ENCODE data around the gene PPP1R26. TPM values are rescaled to one million over a fixed set of nuclear protein-coding genes. Genes with fewer than 3 reads are reported as not detected.
"Not testable (repeated sequence)": the region's sequence is repeated elsewhere in the genome, so short reads cannot be mapped to it uniquely, and the experiment has no call there.

Gene PPP1R26, protein sequence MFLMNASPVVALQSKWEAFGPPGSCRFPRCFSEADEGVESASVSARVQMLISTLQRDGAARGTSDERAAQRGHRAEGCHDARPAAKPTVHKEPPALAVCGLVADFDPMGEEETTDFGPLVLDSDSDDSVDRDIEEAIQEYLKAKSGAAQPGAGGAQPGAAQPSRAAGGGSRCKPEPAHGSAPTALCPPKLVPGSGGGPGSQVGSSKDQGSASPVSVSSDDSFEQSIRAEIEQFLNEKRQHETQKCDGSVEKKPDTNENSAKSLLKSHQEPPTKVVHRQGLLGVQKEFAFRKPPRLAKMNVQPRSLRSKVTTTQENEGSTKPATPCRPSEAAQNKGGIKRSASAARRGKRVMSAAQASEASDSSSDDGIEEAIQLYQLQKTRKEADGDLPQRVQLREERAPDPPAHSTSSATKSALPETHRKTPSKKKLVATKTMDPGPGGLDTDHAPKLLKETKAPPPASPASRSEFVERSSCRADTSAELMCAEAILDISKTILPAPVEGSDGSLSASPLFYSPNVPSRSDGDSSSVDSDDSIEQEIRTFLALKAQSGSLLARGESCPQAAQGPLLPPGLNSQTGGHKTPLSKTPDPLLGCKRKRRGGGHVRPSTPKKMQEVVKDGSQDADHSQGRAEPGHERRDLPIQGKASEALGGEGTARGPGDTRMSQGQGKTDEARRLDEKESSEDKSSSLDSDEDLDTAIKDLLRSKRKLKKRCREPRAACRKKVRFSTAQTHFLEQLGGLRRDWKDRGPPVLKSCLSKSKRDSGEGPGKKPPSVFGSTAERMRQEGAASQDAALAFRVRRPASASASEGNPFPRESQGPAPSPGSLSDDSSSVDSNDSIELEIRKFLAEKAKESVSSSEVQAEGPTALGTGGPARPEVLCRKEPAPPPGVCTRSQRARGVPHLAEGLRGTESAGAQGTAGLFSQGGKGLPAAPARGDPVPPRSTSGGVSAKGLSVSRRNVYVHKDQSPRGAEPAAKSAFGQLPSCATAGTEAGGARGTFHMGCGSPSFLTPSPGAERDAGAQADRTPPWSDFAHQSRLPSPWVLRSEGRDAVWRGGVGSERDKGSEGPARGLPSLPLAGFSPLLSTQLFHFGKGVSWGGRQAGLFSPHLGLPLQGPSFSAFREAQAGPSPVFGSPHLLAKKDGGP (N-terminal part only)
- 10 to 100 TPM in 7 of 12 donors, 1 to 10 TPM in 4, not detected in 1; 9.2 to 15.6 (median 10.6) TPM for polyA plus RNA-seq (ENCODE audit: insufficient read length in 12 of 12)
- long read RNA-seq, donor 1, full-length matches to known transcripts: 21 of 27 reads
- long read RNA-seq, donor 1, partial matches to known transcripts: 6 of 27 reads
- long read RNA-seq, donor 1, other reads (novel, unspliced or antisense): 0 of 27 reads
- long read RNA-seq, donor 2, full-length matches to known transcripts: 11 of 11 reads
- long read RNA-seq, donor 2, partial matches to known transcripts: 0 of 11 reads
- long read RNA-seq, donor 2, other reads (novel, unspliced or antisense): 0 of 11 reads
- long read RNA-seq, donor 3, full-length matches to known transcripts: 5 of 5 reads
- long read RNA-seq, donor 3, partial matches to known transcripts: 0 of 5 reads
- long read RNA-seq, donor 3, other reads (novel, unspliced or antisense): 0 of 5 reads
- long read RNA-seq, donor 4, full-length matches to known transcripts: 1 of 1 reads
- long read RNA-seq, donor 4, partial matches to known transcripts: 0 of 1 reads
- long read RNA-seq, donor 4, other reads (novel, unspliced or antisense): 0 of 1 reads
- long read RNA-seq, donor 5: 0 reads
- long read RNA-seq, donor 6, full-length matches to known transcripts: 6 of 6 reads
- long read RNA-seq, donor 6, partial matches to known transcripts: 0 of 6 reads
- long read RNA-seq, donor 6, other reads (novel, unspliced or antisense): 0 of 6 reads
- long read RNA-seq, donor 7, full-length matches to known transcripts: 3 of 3 reads
- long read RNA-seq, donor 7, partial matches to known transcripts: 0 of 3 reads
- long read RNA-seq, donor 7, other reads (novel, unspliced or antisense): 0 of 3 reads
- long read RNA-seq, donor 8, full-length matches to known transcripts: 16 of 16 reads
- long read RNA-seq, donor 8, partial matches to known transcripts: 0 of 16 reads
- long read RNA-seq, donor 8, other reads (novel, unspliced or antisense): 0 of 16 reads
- long read RNA-seq, donor 9, full-length matches to known transcripts: 2 of 2 reads
- long read RNA-seq, donor 9, partial matches to known transcripts: 0 of 2 reads
- long read RNA-seq, donor 9, other reads (novel, unspliced or antisense): 0 of 2 reads
- long read RNA-seq, donor 10, full-length matches to known transcripts: 5 of 5 reads
- long read RNA-seq, donor 10, partial matches to known transcripts: 0 of 5 reads
- long read RNA-seq, donor 10, other reads (novel, unspliced or antisense): 0 of 5 reads
- long read RNA-seq, donor 11, full-length matches to known transcripts: 9 of 9 reads
- long read RNA-seq, donor 11, partial matches to known transcripts: 0 of 9 reads
- long read RNA-seq, donor 11, other reads (novel, unspliced or antisense): 0 of 9 reads

GRCh38 chr9:135479469-135480052, at the start of gene PPP1R26:
TSS of gene PPP1R26 (plus strand) at chr9:135479782. CDS start at chr9:135484511, 4,729 bp downstream.
- no peak for DNase-seq

DNA sequence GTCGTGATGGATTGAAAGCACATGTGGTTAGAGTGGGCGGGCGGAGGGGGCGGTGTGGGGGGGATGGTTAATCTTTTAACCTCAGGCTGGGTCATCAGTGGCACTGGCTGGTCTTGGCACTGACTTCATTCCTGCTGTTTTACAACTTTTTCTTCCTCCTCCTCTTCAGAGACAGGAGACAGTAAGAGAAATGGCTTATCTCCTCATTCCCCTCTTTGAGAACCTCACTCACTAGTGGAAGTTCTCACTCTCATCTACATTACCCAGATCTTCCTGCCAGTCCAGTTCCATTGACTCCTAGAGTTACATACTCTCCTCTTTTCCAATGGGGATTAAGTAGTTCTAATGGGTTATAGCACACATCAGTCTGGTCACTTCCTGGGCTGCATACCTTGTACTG, 42.3 kb upstream of the PPP1R26 start:
- DNase-seq: no peak

GRCh38 chr9:135437696-135438095, 41.9 kb upstream of the PPP1R26 start:
- DNase-seq: not testable (repeated sequence)

DNA sequence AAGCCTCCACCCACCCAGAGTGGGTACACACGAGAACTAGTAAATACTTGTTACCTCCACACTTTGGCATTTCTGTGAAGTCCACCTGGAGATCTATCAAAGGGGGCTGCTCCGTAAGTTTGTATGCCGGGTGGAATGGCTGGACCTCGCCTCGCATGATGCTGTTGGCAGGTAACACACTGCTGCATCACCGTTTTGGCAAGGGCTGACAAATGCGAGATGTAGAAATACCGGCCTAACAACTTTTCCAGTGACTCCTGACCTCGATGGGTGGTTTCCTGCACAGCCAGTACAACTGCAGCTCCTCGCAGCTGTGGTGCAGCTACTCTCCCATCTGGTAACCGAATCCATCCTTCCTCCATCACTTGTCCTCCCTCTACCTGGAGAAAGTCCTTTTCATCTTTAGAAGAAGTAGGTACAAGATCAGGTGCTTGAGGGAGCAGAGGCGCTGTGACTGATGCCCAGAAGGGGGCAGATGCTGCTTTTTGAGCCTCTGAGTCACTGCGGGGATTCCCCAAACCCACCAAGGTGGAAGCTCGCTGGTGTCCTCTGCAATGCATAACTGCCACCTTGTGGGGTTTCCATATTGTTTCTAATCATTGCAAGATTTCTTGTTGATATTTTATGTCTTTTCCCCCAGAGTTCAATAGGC, 40.9 kb upstream of the PPP1R26 start:
- not testable (repeated sequence) for DNase-seq

- DNase-seq: not testable (repeated sequence)
These were observed 40.1 kb upstream of the PPP1R26 start for GRCh38 chr9:135439514-135439913.

DNA sequence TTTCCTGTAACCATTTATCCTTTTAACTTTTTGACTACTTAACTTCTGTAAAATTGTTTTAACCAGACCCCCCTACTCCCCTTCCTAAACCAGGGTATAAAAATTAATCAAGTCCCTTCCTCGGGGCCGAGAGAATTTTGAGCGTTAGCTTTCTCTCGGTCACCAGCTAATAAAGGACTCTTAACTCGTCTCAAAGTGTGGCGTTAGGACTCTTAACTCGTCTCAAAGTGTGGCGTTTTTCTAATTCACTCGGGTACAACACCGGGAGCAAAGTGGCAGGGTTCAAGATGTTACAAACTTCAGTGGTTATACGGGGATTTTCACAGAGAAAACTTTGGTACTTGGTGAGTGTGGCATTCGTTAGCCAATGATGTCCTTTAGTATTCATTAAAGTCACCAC, 39.7 kb upstream of the PPP1R26 start:
- DNase-seq: no peak

GRCh38 chr9:135440620-135441019, 39.0 kb upstream of the PPP1R26 start:
- no peak for DNase-seq

DNA sequence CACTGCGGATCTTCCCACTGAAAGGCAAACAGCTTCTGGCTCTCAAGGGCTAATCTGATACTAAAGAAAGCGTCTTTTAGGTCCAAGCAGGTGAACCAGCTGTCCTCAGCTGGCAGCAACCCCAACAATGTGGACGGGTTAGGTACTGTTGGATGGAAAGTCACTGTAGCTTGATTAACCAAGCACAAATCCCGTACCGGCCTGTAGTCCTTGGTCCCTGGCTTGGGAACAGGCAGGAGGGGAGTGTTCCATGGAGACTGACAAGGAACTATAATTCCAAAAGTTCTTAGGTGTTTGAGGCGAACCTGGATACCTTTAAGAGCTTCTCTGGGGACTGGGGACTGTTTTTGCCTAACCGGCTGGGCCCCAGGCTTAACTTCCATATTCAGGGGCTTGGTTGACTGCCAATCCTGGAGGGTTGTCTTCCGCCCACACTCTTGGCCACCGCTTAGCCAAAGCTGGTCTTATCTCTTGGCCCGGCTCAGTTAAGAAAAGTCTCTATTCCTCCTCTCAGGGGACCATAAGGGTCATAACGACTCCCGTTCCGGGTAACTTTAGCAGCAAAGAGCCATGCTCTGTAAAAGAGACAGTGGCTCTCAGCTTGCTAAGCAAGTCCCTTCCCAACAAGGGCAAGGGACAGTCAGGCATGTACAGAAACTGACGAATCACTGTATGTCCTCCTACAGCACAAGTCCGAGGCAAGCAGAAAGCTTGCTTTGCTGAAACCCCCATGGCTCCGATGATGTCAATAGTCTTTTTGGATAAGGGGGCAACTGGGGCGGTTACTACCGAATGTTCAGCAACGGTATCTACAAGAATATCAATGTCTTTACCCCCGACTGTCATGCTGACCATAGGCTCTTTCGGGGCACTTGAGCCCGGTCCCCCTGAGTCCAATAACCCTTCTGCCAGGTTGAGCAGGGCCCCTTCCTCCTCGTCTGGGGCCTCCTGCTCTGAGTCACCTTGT, 38.2 kb upstream of the PPP1R26 start:
- not testable (repeated sequence) for DNase-seq

- DNase-seq: no peak
These were observed 37.5 kb upstream of the PPP1R26 start for GRCh38 chr9:135442075-135442474.

DNA sequence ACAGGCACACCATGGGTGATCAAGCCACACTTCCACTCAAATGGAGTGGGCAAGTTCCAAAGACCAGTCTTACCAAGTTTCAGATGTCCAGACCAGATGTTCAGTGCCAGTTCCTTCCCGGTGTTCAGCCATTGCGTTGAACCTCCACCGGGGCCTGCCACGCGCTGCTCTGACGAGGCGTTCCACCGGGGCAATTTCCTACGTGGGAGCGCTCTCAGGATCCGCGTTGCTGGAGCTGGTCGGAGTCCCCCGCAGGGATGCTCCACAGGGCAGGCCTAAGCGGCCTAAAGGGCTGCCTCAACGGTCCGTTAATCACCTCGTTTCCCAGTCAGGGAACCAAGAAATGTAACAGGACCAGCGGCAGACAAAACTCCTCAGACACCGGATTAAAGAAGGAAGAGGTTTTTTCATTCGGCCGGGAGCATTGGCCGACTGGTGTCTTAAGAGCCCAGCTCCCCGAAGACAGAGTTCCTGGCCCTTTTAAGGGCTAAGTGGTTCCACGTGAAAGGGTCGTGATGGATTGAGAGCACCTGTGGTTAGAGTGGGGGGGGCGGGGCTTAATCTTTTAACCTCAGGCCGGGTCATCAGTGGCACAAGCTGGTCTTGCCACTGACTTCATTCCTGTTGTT, 35.7 kb upstream of the PPP1R26 start:
- DNase-seq: no peak

DNA sequence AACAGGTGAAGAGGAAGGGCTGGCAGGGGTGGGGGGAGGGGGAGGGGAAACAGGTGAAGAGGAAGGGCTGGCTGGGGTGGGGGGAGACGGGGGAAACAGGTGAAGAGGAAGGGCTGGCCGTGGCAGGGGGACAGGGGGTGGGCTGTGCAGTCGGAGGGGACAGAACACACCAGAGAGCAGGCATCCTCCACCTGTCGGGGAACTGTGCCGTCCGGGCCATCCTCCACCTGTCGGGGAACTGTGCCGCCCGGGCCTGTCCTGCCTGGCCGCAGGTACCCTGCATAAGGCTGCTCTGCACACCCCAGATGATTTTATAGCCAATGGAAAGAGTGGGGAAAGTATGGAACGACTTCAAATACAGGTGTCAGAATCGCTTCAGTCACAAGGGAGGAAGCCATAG, 32.5 kb upstream of the PPP1R26 start:
- DNase-seq: no peak

GRCh38 chr9:135448663-135449100, 30.9 kb upstream of the PPP1R26 start:
- no peak for DNase-seq

- DNase-seq: not testable (repeated sequence)
These were observed 30.1 kb upstream of the PPP1R26 start for GRCh38 chr9:135449532-135449931.

GRCh38 chr9:135450956-135451355, 28.6 kb upstream of the PPP1R26 start:
- no peak for DNase-seq

GRCh38 chr9:135451909-135452308, 27.7 kb upstream of the PPP1R26 start:
- DNase-seq: not testable (repeated sequence)

- no peak for DNase-seq
These were observed 24.8 kb upstream of the PPP1R26 start for GRCh38 chr9:135454737-135455136.

Measured in muscle of arm (tissue), 14 donors.